BJ (cell line): Measurements from ENCODE around the gene RPS21. TPM values are rescaled to one million over a fixed set of nuclear protein-coding genes. Genes with fewer than 3 reads are reported as not detected.

Experiments used
- CTCF ChIA-PET: fragments of 350-600 bp; formaldehyde crosslinking; extraction: SDS; loops from one replicate; lab custom pipeline; 2021; ENCODE audit warnings: antibody characterized with exemption, inconsistent platforms; lab: Yijun Ruan, JAX
- POLR2A ChIA-PET: fragments of 300-600 bp; sonication (Branson Sonifier 250); formaldehyde crosslinking; extraction: SDS; loops from one replicate; lab custom pipeline; 2021; ENCODE audit warnings: antibody characterized with exemption; lab: Charles Lee
- DNase-seq: peaks from one replicate; pipeline ENCODE4 v3.0.0-alpha.2; 2011; ENCODE audit warnings: low read depth
- H3K27me3 ChIP-seq: 2 replicates; pipeline ENCODE4 v1.6.0; 2011; ENCODE audit warnings: low read length; ENCODE audit not compliant: control insufficient read depth, insufficient read depth
- H3K36me3 ChIP-seq: 2 replicates; pipeline ENCODE4 v1.5.1; 2011; ENCODE audit warnings: low read length; ENCODE audit not compliant: control insufficient read depth, insufficient read depth
- H3K4me3 ChIP-seq: 2 replicates; pipeline ENCODE4 v1.5.1; 2011; ENCODE audit warnings: low read depth, mild to moderate bottlenecking, control low read depth, low read length
- polyA plus RNA-seq: library from polyadenylated mRNA; depleted of rRNA; stranded (reverse); fragments of >200 nt; gene quantifications from 2 replicates; pipeline ENCODE4 v1.2.3, GENCODE V29; 2011
- TF ChIP-seq, protein P1 (sequence below): IDR thresholded peaks from 2 replicates; pipeline ENCODE4 v1.5.1; 2011; ENCODE audit warnings: low read depth, mild to moderate bottlenecking, control low read depth, inconsistent platforms, low read length, moderate library complexity; ENCODE audit not compliant: insufficient read depth

RPS21 gene
- polyA plus RNA-seq, 1 experiment = 3,818 TPM

DNA sequence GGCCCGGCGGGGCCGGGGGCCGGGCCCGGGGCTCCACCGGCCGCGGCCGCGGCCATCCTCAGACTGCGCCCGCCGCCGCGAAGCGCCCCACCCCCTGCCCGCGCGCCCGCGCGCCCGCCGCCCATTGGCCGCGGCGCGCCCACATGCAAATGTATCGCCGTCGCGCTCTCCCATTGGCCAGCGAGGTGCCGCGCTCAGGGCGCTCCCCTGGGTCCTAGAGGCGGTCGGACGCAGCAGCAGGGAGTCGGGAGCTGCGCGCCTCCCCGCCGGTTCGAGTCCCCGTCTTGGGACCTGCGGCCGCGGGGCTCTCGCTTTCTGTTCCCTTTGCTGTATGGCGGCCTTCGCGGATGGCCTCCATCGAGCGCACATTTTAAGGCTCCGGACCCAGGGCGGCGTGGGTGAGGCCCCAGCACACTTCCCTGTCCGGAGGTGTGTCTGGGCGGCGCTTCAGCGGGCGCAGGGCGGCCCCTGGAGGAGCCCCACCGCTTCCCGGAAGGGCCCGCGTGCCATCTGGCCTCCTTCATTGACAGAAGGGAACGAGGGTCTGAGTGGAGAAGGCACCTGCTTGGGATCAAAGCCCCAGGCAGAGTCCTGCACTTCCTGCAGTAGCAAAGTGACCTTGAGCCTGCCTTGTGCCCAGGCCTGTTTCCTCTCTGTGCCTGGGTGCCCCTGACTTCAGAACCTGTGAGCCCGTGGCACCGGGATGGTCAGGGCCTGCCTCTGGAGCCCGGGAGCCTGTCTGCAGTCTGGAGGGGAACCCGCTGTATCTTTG, 20.5 kb downstream of the RPS21 start, which contains the start of gene CABLES2:
Gene CABLES2 (minus strand): TSS at position 65 of the 772 bp plus-strand sequence. CDS start 9 bp downstream, at position 56.
- TF ChIP-seq, protein P1, sequence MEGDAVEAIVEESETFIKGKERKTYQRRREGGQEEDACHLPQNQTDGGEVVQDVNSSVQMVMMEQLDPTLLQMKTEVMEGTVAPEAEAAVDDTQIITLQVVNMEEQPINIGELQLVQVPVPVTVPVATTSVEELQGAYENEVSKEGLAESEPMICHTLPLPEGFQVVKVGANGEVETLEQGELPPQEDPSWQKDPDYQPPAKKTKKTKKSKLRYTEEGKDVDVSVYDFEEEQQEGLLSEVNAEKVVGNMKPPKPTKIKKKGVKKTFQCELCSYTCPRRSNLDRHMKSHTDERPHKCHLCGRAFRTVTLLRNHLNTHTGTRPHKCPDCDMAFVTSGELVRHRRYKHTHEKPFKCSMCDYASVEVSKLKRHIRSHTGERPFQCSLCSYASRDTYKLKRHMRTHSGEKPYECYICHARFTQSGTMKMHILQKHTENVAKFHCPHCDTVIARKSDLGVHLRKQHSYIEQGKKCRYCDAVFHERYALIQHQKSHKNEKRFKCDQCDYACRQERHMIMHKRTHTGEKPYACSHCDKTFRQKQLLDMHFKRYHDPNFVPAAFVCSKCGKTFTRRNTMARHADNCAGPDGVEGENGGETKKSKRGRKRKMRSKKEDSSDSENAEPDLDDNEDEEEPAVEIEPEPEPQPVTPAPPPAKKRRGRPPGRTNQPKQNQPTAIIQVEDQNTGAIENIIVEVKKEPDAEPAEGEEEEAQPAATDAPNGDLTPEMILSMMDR = no peak
- no peaks in the 10 kb centered on the region for H3K27me3 ChIP-seq
- POLR2A ChIA-PET = no interaction called here
- DNase-seq = peak; percentile 46
- peak within 1 kb of the TSS; percentile 74 for H3K4me3 ChIP-seq
- no peaks in the 10 kb centered on the region for H3K36me3 ChIP-seq
- CTCF ChIA-PET = interaction anchor here (0.7 kb wide), 1 partner anchor 212 kb away, joined by 3 read pairs; no protein-coding TSS in a partner anchor

DNA sequence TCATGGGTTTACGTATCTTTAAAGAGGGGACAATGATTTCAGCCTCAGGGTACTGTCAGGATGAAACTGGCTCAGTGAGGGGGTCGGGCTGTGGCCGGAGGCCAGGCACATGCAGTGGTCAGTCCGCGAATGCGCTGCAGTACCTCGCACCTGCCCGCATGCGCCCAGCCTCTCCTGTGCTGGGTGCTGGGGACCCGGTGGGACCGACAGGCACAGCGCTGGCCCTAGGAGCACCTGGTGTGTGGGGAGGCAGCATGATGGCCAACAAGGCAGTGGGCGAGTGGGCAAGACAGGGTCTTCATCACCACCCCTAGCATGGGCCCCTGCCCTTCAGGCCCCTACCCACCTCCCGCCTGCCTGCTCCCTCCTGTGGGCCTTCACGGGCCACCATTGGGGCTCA, 21.2 kb downstream of the RPS21 start:
- DNase-seq = no peak
- CTCF ChIA-PET = no interaction called here

GRCh38 chr20:62408640-62409039, 21.7 kb downstream of the RPS21 start:
- ChIA-PET POLR2A (no interaction called here), CTCF (interaction anchor here (2.4 kb wide), 1 partner anchor 15 kb away, joined by 6 read pairs; no protein-coding TSS in a partner anchor)
- Histone ChIP-seq H3K4me3 (no peak overlapping the region), H3K27me3 (no peaks in the 10 kb centered on the region), H3K36me3 (no peaks in the 10 kb centered on the region)
- TF ChIP-seq, protein P1 = no peak
- DNase-seq = no peak

More for the DNA sequence above, 21.2 kb downstream of the RPS21 start:
- Histone ChIP-seq H3K36me3 (no peaks in the 10 kb centered on the region), H3K4me3 (no peak overlapping the region), H3K27me3 (no peaks in the 10 kb centered on the region)
- POLR2A ChIA-PET = no interaction called here
- TF ChIP-seq, protein P1 = no peak

- Histone ChIP-seq H3K4me3 (no peak overlapping the region), H3K27me3 (no peaks in the 10 kb centered on the region), H3K36me3 (no peaks in the 10 kb centered on the region)
- TF ChIP-seq, protein P1 = no peak
- CTCF ChIA-PET = interaction anchor here (0.9 to 2.4 kb wide), 2 partner anchors 14 to 382 kb away, joined by 3 to 6 read pairs; no protein-coding TSS in a partner anchor
- POLR2A ChIA-PET = no interaction called here
- DNase-seq = no peak
Measured at GRCh38 chr20:62409086-62409853, 22.4 kb downstream of the RPS21 start.
